SK-N-MC (cell line): ENCODE data around the gene XPO5.

ENCODE experiments used
- DNase-seq: peaks from one replicate; pipeline ENCODE4 v3.0.0-alpha.2; 2011; ENCODE audit warnings: low read depth, low spot score
- H3K27ac ChIP-seq: fragments of 200-600 bp; sonication (generic); 2 replicates; pipeline ENCODE4 v1.5.1; 2016; ENCODE audit warnings: mixed run types
- H3K36me3 ChIP-seq: fragments of 200-600 bp; sonication (generic); 2 replicates; pipeline ENCODE4 v1.6.1; 2017; ENCODE audit warnings: antibody characterized with exemption, low read length, mixed read lengths; ENCODE audit not compliant: insufficient read depth
- H3K4me3 ChIP-seq: fragments of 200-600 bp; sonication (generic); 2 replicates; pipeline ENCODE4 v1.5.1; 2016
- H3K9ac ChIP-seq: fragments of 200-600 bp; sonication (generic); 2 replicates; pipeline ENCODE4 v1.8.0; 2017; ENCODE audit warnings: mixed run types, mixed read lengths; ENCODE audit not compliant: insufficient read length
- H3K9me3 ChIP-seq: fragments of 200-600 bp; sonication (generic); 2 replicates; pipeline ENCODE4 v1.6.1; 2017; ENCODE audit warnings: low read depth, mild to moderate bottlenecking, antibody characterized with exemption, low read length, moderate library complexity, mixed read lengths
- EZH2 ChIP-seq: fragments of 200-600 bp; sonication (generic); IDR thresholded peaks from one replicate; pipeline ENCODE4 v1.6.1; 2017; ENCODE audit warnings: antibody characterized with exemption
- FOXP2 ChIP-seq: optimal IDR thresholded peaks from 2 replicates; pipeline ENCODE3; 2011; ENCODE audit warnings: mild to moderate bottlenecking, moderate library complexity; ENCODE audit not compliant: insufficient read depth; ENCODE audit errors: extremely low read length, control extremely low read depth
- POLR2AphosphoS5 ChIP-seq: IDR thresholded peaks from 2 replicates; pipeline ENCODE4 v1.6.1; 2012; ENCODE audit warnings: mild to moderate bottlenecking, low read depth, low read length, borderline replicate concordance

Gene XPO5

GRCh38 chr6:43481075-43481474 lies 94.8 kb downstream of the XPO5 start:
- Histone ChIP-seq H3K36me3 (no peaks in the 10 kb centered on the region), H3K27ac (no peak overlapping the region), H3K9me3 (no peaks in the 10 kb centered on the region), H3K4me3 (no peak overlapping the region), H3K9ac (no peak overlapping the region)
- TF ChIP-seq FOXP2 (no peak), EZH2 (no peak), POLR2AphosphoS5 (no peak)
- no peak for DNase-seq

- Histone ChIP-seq H3K9me3 (no peaks in the 10 kb centered on the region), H3K27ac (no peak overlapping the region), H3K9ac (peak overlapping the region; percentile 98), H3K4me3 (peak overlapping the region; percentile 91), H3K36me3 (no peaks in the 10 kb centered on the region)
- no peak for DNase-seq
- TF ChIP-seq EZH2 (no peak), FOXP2 (no peak), POLR2AphosphoS5 (no peak)
Observed at GRCh38 chr6:43478008-43478372, 97.8 kb downstream of the XPO5 start.

- TF ChIP-seq POLR2AphosphoS5 (peak; percentile 97), EZH2 (no peak), FOXP2 (no peak)
- Histone ChIP-seq H3K36me3 (no peaks in the 10 kb centered on the region), H3K4me3 (peak within 1 kb of the TSS; percentile 91), H3K27ac (peak within 1 kb of the TSS; percentile 73), H3K9ac (peak within 1 kb of the TSS; percentile 98), H3K9me3 (no peaks in the 10 kb centered on the region)
- DNase-seq = no peak
Observed at GRCh38 chr6:43477235-43478007, 98.4 kb downstream of the XPO5 start, which contains the start of gene TJAP1. Gene TJAP1, plus strand, starts transcription at chr6:43477570. Its CDS starts 21,432 bp downstream, at chr6:43499002.

- Histone ChIP-seq H3K27ac (peak overlapping the region; percentile 73), H3K4me3 (peak overlapping the region; percentile 91), H3K9me3 (no peaks in the 10 kb centered on the region), H3K9ac (peak overlapping the region; percentile 98), H3K36me3 (no peaks in the 10 kb centered on the region)
- DNase-seq = no peak
- no peak for TF ChIP-seq FOXP2
- no peak for TF ChIP-seq POLR2AphosphoS5
- TF ChIP-seq EZH2 = no peak
Observed at GRCh38 chr6:43476746-43477145, 99.1 kb downstream of the XPO5 start.

- Histone ChIP-seq H3K9ac (no peak overlapping the region), H3K4me3 (no peak overlapping the region), H3K36me3 (no peaks in the 10 kb centered on the region), H3K27ac (no peak overlapping the region), H3K9me3 (no peaks in the 10 kb centered on the region)
- no peak for TF ChIP-seq FOXP2
- no peak for TF ChIP-seq POLR2AphosphoS5
- no peak for TF ChIP-seq EZH2
- no peak for DNase-seq
Observed at GRCh38 chr6:43475516-43475915, 100.3 kb downstream of the XPO5 start.

GRCh38 chr6:43472515-43472914 lies 103.3 kb downstream of the XPO5 start:
- no peak for DNase-seq
- H3K9ac ChIP-seq = no peak overlapping the region
- no peak overlapping the region for H3K4me3 ChIP-seq
- H3K36me3 ChIP-seq = no peaks in the 10 kb centered on the region
- H3K27ac ChIP-seq = no peak overlapping the region
- no peaks in the 10 kb centered on the region for H3K9me3 ChIP-seq
- TF ChIP-seq FOXP2 (no peak), EZH2 (no peak), POLR2AphosphoS5 (no peak)
